Umbilical cord (tissue), 1 donor: Measurements from ENCODE around the gene OR6F1. TPM values are rescaled to one million over a fixed set of nuclear protein-coding genes. Genes with fewer than 3 reads are reported as not detected.

Experiments used
- total RNA-seq: library from RNA; depleted of rRNA; stranded (reverse); fragments of >200 nt; gene quantifications from one replicate; pipeline ENCODE4 v1.2.3, GENCODE V29; 2014; ENCODE audit warnings: low replicate concordance; ENCODE audit not compliant: insufficient read depth

OR6F1 gene
- total RNA-seq, 1 donor from 2014 or later, result 0.72 TPM

Other genes with a start within 250 kb of the OR6F1 start
- gene OR2C3, start 180.2 kb downstream of the OR6F1 start, total RNA-seq, result 0.72 TPM
- 0.48 TPM for gene GCSAML, start 167.5 kb downstream of the OR6F1 start, total RNA-seq
- not detected for gene OR2G2, start 128.3 kb downstream of the OR6F1 start, total RNA-seq
- not detected for gene OR2G3, start 111.1 kb downstream of the OR6F1 start, total RNA-seq
- gene OR13G1, start 36.9 kb downstream of the OR6F1 start, total RNA-seq, result 2.2 TPM
- gene OR14K1, start 22.0 kb upstream of the OR6F1 start, total RNA-seq, result not detected
- gene OR14A2, start 31.5 kb upstream of the OR6F1 start, total RNA-seq, result 4.6 TPM
- gene OR1C1, start 43.9 kb upstream of the OR6F1 start, total RNA-seq, result 9.9 TPM
- 2.6 TPM for gene OR14A16, start 107.5 kb upstream of the OR6F1 start, total RNA-seq
- gene OR11L1, start 125.2 kb upstream of the OR6F1 start, total RNA-seq, result 0.96 TPM
- 7.7 TPM for gene TRIM58, start 140.5 kb upstream of the OR6F1 start, total RNA-seq
- gene OR2W3, start 178.9 kb upstream of the OR6F1 start, total RNA-seq, result 5.5 TPM
- not detected for gene OR2T8, start 203.6 kb upstream of the OR6F1 start, total RNA-seq
- 5.3 TPM for gene OR2AJ1, start 208.2 kb upstream of the OR6F1 start, total RNA-seq
- not detected for gene OR2L8, start 232.2 kb upstream of the OR6F1 start, total RNA-seq
- not detected for gene OR2AK2, start 248.6 kb upstream of the OR6F1 start, total RNA-seq